ENCODE measurements around the gene EXOSC6.
"Not testable (repeated sequence)": the region's sequence is repeated elsewhere in the genome, so short reads cannot be mapped to it uniquely, and the experiment has no call there.

The EXOSC6 gene

GRCh38 chr16:70198230-70198629, 53.5 kb downstream of the EXOSC6 start:
- not testable (repeated sequence) for DNase-seq

- DNase-seq = not testable (repeated sequence)
Observed at GRCh38 chr16:70197611-70198010, 54.1 kb downstream of the EXOSC6 start.

Data from suppressor macrophage (primary cell).